ENCODE measurements around the gene EIF4A3. TPM values are rescaled to one million over a fixed set of nuclear protein-coding genes. Genes with fewer than 3 reads are reported as not detected.

The EIF4A3 gene
- total RNA-seq, 1 donor from 2014 or later = 89.9 TPM

DNA sequence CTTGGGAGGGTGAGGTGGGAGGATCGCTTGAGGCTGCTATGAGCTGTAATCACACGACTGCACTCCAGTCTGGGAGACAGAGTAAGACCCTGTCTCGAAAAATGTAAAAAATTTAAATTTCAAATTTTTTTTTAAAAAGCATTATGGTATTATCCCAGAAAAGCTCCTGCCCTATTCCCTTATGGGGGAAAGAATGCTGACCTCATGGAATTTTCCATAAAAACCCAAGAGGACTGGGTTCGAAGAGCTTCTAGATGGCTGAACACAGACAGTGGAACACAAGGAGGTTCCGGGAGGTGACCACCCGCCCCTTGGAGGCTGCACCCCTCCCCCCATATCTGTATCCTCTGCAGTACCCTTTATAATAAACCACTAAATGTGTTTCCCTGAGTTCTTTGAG is 4.0 kb downstream of the EIF4A3 start:
- no peak overlapping the region for H3K27ac ChIP-seq (ENCODE audit: low read depth, low read length)
- Mint-ChIP-seq H3K27me3 (ENCODE audit: low read depth, unreplicated experiment) (no peaks in the 10 kb centered on the region), H3K4me3 (ENCODE audit: unreplicated experiment) (no peak overlapping the region), H3K4me1 (ENCODE audit: low read depth, unreplicated experiment) (peaks cover 15% of the 10 kb centered on the region), H3K27ac (ENCODE audit: unreplicated experiment) (no peak overlapping the region), H3K9me3 (ENCODE audit: unreplicated experiment) (no peaks in the 10 kb centered on the region), H3K36me3 (ENCODE audit: low read depth, unreplicated experiment) (peaks cover 16% of the 10 kb centered on the region)
- H3K27me3 ChIP-seq (ENCODE audit: insufficient read depth, low read length) = no peaks in the 10 kb centered on the region
- H3K4me3 ChIP-seq (ENCODE audit: insufficient read depth, low read depth, low read length) = no peak overlapping the region
- H3K4me2 ChIP-seq (ENCODE audit: low read length) = no peak overlapping the region
- H3K4me1 ChIP-seq (ENCODE audit: insufficient read depth, low read length) = peaks cover 15% of the 10 kb centered on the region
- no peak for FAIRE-seq
- peaks cover 51% of the 10 kb centered on the region for H3K36me3 ChIP-seq (ENCODE audit: insufficient read depth, low read length)
- TF ChIP-seq EZH2 (IDR thresholded peaks at IDR 0.05; ENCODE audit: insufficient read depth, low read length) = no peak
- no peak for TF ChIP-seq CTCF (IDR thresholded peaks at IDR 0.05; ENCODE audit: insufficient read depth, low read depth, low read length)
- no peak overlapping the region for H2AFZ ChIP-seq (ENCODE audit: low read depth, low read length)
- H4K20me1 ChIP-seq (ENCODE audit: insufficient read depth, low read length) = peaks cover 67% of the 10 kb centered on the region
- H3K9ac ChIP-seq (ENCODE audit: low read length) = no peak overlapping the region
- H3K79me2 ChIP-seq (ENCODE audit: insufficient read depth, low read length) = peaks cover 54% of the 10 kb centered on the region
- H3K9me3 ChIP-seq (ENCODE audit: insufficient read depth, low read depth, low read length) = no peaks in the 10 kb centered on the region
- DNase-seq (ENCODE audit: low read depth) = no peak

- Histone ChIP-seq H3K36me3 (ENCODE audit: insufficient read depth, low read length) (peaks cover 63% of the 10 kb centered on the region), H3K4me1 (ENCODE audit: insufficient read depth, low read length) (peaks cover 15% of the 10 kb centered on the region), H3K9ac (ENCODE audit: low read length) (no peak overlapping the region), H3K27ac (ENCODE audit: low read depth, low read length) (no peak overlapping the region), H3K4me2 (ENCODE audit: low read length) (no peak overlapping the region), H3K4me3 (ENCODE audit: insufficient read depth, low read depth, low read length) (no peak overlapping the region), H3K79me2 (ENCODE audit: insufficient read depth, low read length) (peaks cover 47% of the 10 kb centered on the region), H3K9me3 (ENCODE audit: insufficient read depth, low read depth, low read length) (no peaks in the 10 kb centered on the region), H3K27me3 (ENCODE audit: insufficient read depth, low read length) (no peaks in the 10 kb centered on the region), H4K20me1 (ENCODE audit: insufficient read depth, low read length) (peaks cover 72% of the 10 kb centered on the region), H2AFZ (ENCODE audit: low read depth, low read length) (no peak overlapping the region)
- no peak for DNase-seq (ENCODE audit: low read depth)
- no peak for FAIRE-seq
- H3K4me3 Mint-ChIP-seq (ENCODE audit: unreplicated experiment) = no peak overlapping the region
- H3K27ac Mint-ChIP-seq (ENCODE audit: unreplicated experiment) = no peak overlapping the region
- H3K27me3 Mint-ChIP-seq (ENCODE audit: low read depth, unreplicated experiment) = no peaks in the 10 kb centered on the region
- peaks cover 13% of the 10 kb centered on the region for H3K4me1 Mint-ChIP-seq (ENCODE audit: low read depth, unreplicated experiment)
- peaks cover 20% of the 10 kb centered on the region for H3K36me3 Mint-ChIP-seq (ENCODE audit: low read depth, unreplicated experiment)
- no peaks in the 10 kb centered on the region for H3K9me3 Mint-ChIP-seq (ENCODE audit: unreplicated experiment)
- TF ChIP-seq EZH2 (IDR thresholded peaks at IDR 0.05; ENCODE audit: insufficient read depth, low read length) (no peak), CTCF (IDR thresholded peaks at IDR 0.05; ENCODE audit: insufficient read depth, low read depth, low read length) (no peak)
Measured at GRCh38 chr17:80141463-80142165, 5.3 kb downstream of the EIF4A3 start.

GRCh38 chr17:80138856-80139426 is 8.0 kb downstream of the EIF4A3 start:
- Histone ChIP-seq H3K36me3 (ENCODE audit: insufficient read depth, low read length) (peaks cover 71% of the 10 kb centered on the region), H3K9me3 (ENCODE audit: insufficient read depth, low read depth, low read length) (no peaks in the 10 kb centered on the region), H3K27me3 (ENCODE audit: insufficient read depth, low read length) (no peaks in the 10 kb centered on the region), H3K27ac (ENCODE audit: low read depth, low read length) (no peak overlapping the region), H2AFZ (ENCODE audit: low read depth, low read length) (no peak overlapping the region), H3K79me2 (ENCODE audit: insufficient read depth, low read length) (peaks cover 20% of the 10 kb centered on the region), H3K4me1 (ENCODE audit: insufficient read depth, low read length) (no peaks in the 10 kb centered on the region), H3K4me2 (ENCODE audit: low read length) (no peak overlapping the region), H3K4me3 (ENCODE audit: insufficient read depth, low read depth, low read length) (no peak overlapping the region), H3K9ac (ENCODE audit: low read length) (no peak overlapping the region), H4K20me1 (ENCODE audit: insufficient read depth, low read length) (peaks cover 47% of the 10 kb centered on the region)
- no peak for FAIRE-seq
- DNase-seq (ENCODE audit: low read depth) = no peak
- Mint-ChIP-seq H3K27me3 (ENCODE audit: low read depth, unreplicated experiment) (no peaks in the 10 kb centered on the region), H3K27ac (ENCODE audit: unreplicated experiment) (no peak overlapping the region), H3K9me3 (ENCODE audit: unreplicated experiment) (no peaks in the 10 kb centered on the region), H3K36me3 (ENCODE audit: low read depth, unreplicated experiment) (peaks cover 24% of the 10 kb centered on the region), H3K4me3 (ENCODE audit: unreplicated experiment) (no peak overlapping the region), H3K4me1 (ENCODE audit: low read depth, unreplicated experiment) (no peaks in the 10 kb centered on the region)
- TF ChIP-seq EZH2 (IDR thresholded peaks at IDR 0.05; ENCODE audit: insufficient read depth, low read length) (no peak), CTCF (IDR thresholded peaks at IDR 0.05; ENCODE audit: insufficient read depth, low read depth, low read length) (no peak)
